Tibial nerve (tissue), 4 donors: ENCODE measurements around the gene RHCE. TPM values are rescaled to one million over a fixed set of nuclear protein-coding genes. Genes with fewer than 3 reads are reported as not detected.

Experiments used
- DNase-seq, 2 donors: peaks; one replicate each; pipeline ENCODE4 v3.0.0-alpha.2; 2019; ENCODE audit warnings: low spot score in 2 of 2
- H3K27ac ChIP-seq, 4 donors: fragments of 200-600 bp; sonication (generic) in 3 of 4; one replicate each; pipeline ENCODE4 v1.5.1; 2017 to 2019; ENCODE audit warnings: mild to moderate bottlenecking in 1 of 4
- H3K27me3 ChIP-seq, 2 donors: fragments of 200-600 bp; sonication (generic) in 1 of 2; one replicate each; pipeline versions ENCODE4 v1.5.1 to v1.6.0; 2017 to 2019
- H3K36me3 ChIP-seq, 3 donors: fragments of 200-600 bp; sonication (generic); one replicate each; pipeline ENCODE4 v1.5.1; 2018 to 2019
- H3K4me1 ChIP-seq, 4 donors: fragments of 200-600 bp; sonication (generic) in 3 of 4; one replicate each; pipeline ENCODE4 v1.5.1; 2017 to 2019
- H3K4me3 ChIP-seq, 4 donors: fragments of 200-600 bp; sonication (generic) in 3 of 4; one replicate each; pipeline ENCODE4 v1.5.1; 2017 to 2019; ENCODE audit warnings: mild to moderate bottlenecking in 1 of 4, moderate library complexity in 1 of 4
- H3K9me3 ChIP-seq, 4 donors: fragments of 200-600 bp; sonication (generic) in 3 of 4; one replicate each; pipeline ENCODE4 v1.5.1; 2017 to 2019
- CTCF ChIP-seq, 5 experiments: fragments of 200-600 bp in 3 of 5; fragments of 450-650 bp in 2 of 5; sonication (generic) in 3 of 5; IDR thresholded peaks; one replicate each; pipeline ENCODE4 v1.5.1; 2016 to 2019; ENCODE audit warnings: antibody characterized with exemption in 5 of 5, mild to moderate bottlenecking in 3 of 5, moderate library complexity in 2 of 5
- EP300 ChIP-seq, 2 donors: sonication (generic); formaldehyde crosslinking; IDR thresholded peaks; one replicate each; pipeline ENCODE4 v1.6.1; 2017; ENCODE audit warnings: antibody characterized with exemption in 2 of 2, mild to moderate bottlenecking in 1 of 2
- POLR2A ChIP-seq, 2 donors: fragments of 450-650 bp; IDR thresholded peaks; one replicate each; pipeline ENCODE4 v1.6.1; 2017; ENCODE audit warnings: antibody characterized with exemption in 2 of 2, mild to moderate bottlenecking in 2 of 2, moderate library complexity in 2 of 2
- WGBS, 2 donors: methylation state at CpG; one replicate each; pipeline ENCODE4 v1.1.5; 2018; 5-methylcytosine and 5-hydroxymethylcytosine counted together
- total RNA-seq, 4 donors: library from RNA; depleted of rRNA; stranded (reverse); fragments of >200 nt; gene quantifications; one replicate each; pipeline ENCODE4 v1.1.0, GENCODE V29; 2016

Gene RHCE
- total RNA-seq, 4 donors from 2014 or later: 0.22 TPM; not detected in 3

GRCh38 chr1:25433389-25434186, 13.0 kb upstream of the RHCE start:
- peak in 1 of 2 donors; percentile 15 for DNase-seq
- TF ChIP-seq CTCF (IDR thresholded peaks at IDR 0.05) (no peak), EP300 (IDR thresholded peaks at IDR 0.05) (no peak), POLR2A (IDR thresholded peaks at IDR 0.05) (no peak)
- no peaks in the 10 kb centered on the region for H3K36me3 ChIP-seq
- no peak overlapping the region for H3K4me3 ChIP-seq
- WGBS, 2 donors: 41 to 46% methylated on average over 4 of the region's 4 CpGs
- H3K27me3 ChIP-seq: no peaks in the 10 kb centered on the region
- H3K27ac ChIP-seq: peak overlapping the region in 2 of 4 donors; percentile 5 to 7
- H3K9me3 ChIP-seq: no peaks in the 10 kb centered on the region
- H3K4me1 ChIP-seq: peaks cover 0 to 60% (median 37%) of the 10 kb centered on the region in 4 donors

- peak overlapping the region in 1 of 4 donors; percentile 95 for H3K27ac ChIP-seq
- H3K36me3 ChIP-seq: no peaks in the 10 kb centered on the region
- 80 to 86% methylated on average over 6 of the region's 6 CpGs for WGBS, 2 donors
- H3K4me1 ChIP-seq: peaks cover 0 to 60% (median 37%) of the 10 kb centered on the region in 4 donors
- H3K27me3 ChIP-seq: no peaks in the 10 kb centered on the region
- TF ChIP-seq EP300 (IDR thresholded peaks at IDR 0.05): no peak
- TF ChIP-seq POLR2A (IDR thresholded peaks at IDR 0.05): no peak
- no peak for TF ChIP-seq CTCF (IDR thresholded peaks at IDR 0.05)
- no peak for DNase-seq
- no peaks in the 10 kb centered on the region for H3K9me3 ChIP-seq
- H3K4me3 ChIP-seq: no peak overlapping the region
These were observed 12.2 kb upstream of the RHCE start for GRCh38 chr1:25432749-25433388.

- DNase-seq: no peak
- no peaks in the 10 kb centered on the region for H3K9me3 ChIP-seq
- peak overlapping the region; percentile 94 to 100 (median 98) for H3K4me3 ChIP-seq
- no peaks in the 10 kb centered on the region for H3K36me3 ChIP-seq
- 17 to 20% methylated on average over 6 of the region's 6 CpGs for WGBS, 2 donors
- no peaks in the 10 kb centered on the region for H3K27me3 ChIP-seq
- peak overlapping the region; percentile 72 to 96 (median 92) for H3K27ac ChIP-seq
- TF ChIP-seq POLR2A (IDR thresholded peaks at IDR 0.05) (no peak), EP300 (IDR thresholded peaks at IDR 0.05) (no peak), CTCF (IDR thresholded peaks at IDR 0.05) (no peak)
- H3K4me1 ChIP-seq: peaks cover 0 to 60% (median 37%) of the 10 kb centered on the region in 4 donors
These were observed 11.5 kb upstream of the RHCE start for GRCh38 chr1:25431955-25432719.

- Histone ChIP-seq H3K4me3 (peak overlapping the region; percentile 94 to 100 (median 98)), H3K27me3 (no peaks in the 10 kb centered on the region), H3K9me3 (no peaks in the 10 kb centered on the region), H3K27ac (peak overlapping the region; percentile 72 to 96 (median 92)), H3K36me3 (no peaks in the 10 kb centered on the region), H3K4me1 (peaks cover 0 to 51% (median 35%) of the 10 kb centered on the region in 4 donors)
- DNase-seq: no peak
- TF ChIP-seq POLR2A (IDR thresholded peaks at IDR 0.05): no peak
- TF ChIP-seq CTCF (IDR thresholded peaks at IDR 0.05): no peak
- no peak for TF ChIP-seq EP300 (IDR thresholded peaks at IDR 0.05)
- WGBS, 2 donors: 0 to 2% methylated on average over 11 to 29 of the region's 89 CpGs
These were observed 10.6 kb upstream of the RHCE start for GRCh38 chr1:25430967-25431881.
